AG09319 (cell line): Measurements from ENCODE around the gene FGB.

Experiments
- DNase-seq: peaks from one replicate; pipeline ENCODE4 v3.0.0-alpha.2; 2010; ENCODE audit warnings: low read depth; ENCODE audit errors: extremely low read depth
- CTCF ChIP-seq: IDR thresholded peaks from 2 replicates; pipeline ENCODE4 v1.5.1; 2011; ENCODE audit warnings: low read depth, mild to moderate bottlenecking, inconsistent platforms, low read length, moderate library complexity

The FGB gene

GRCh38 chr4:154579927-154580326 is 17.1 kb downstream of the FGB start:
- DNase-seq, result no peak
- TF ChIP-seq CTCF, result no peak

GRCh38 chr4:154582723-154583122 is 19.9 kb downstream of the FGB start:
- no peak for TF ChIP-seq CTCF
- no peak for DNase-seq

- no peak for DNase-seq
- TF ChIP-seq CTCF, result no peak
These were observed 20.4 kb downstream of the FGB start for GRCh38 chr4:154583230-154583629.

GRCh38 chr4:154583677-154584076 is 20.9 kb downstream of the FGB start:
- no peak for DNase-seq
- no peak for TF ChIP-seq CTCF

- DNase-seq, result no peak
- no peak for TF ChIP-seq CTCF
These were observed 21.4 kb downstream of the FGB start for GRCh38 chr4:154584259-154584658.

- no peak for DNase-seq
- TF ChIP-seq CTCF, result no peak
These were observed 22.7 kb downstream of the FGB start for GRCh38 chr4:154585369-154586018.

GRCh38 chr4:154586296-154587033 is 23.7 kb downstream of the FGB start:
- DNase-seq, result no peak
- no peak for TF ChIP-seq CTCF
